Keratinocyte (primary cell): ENCODE measurements around the gene INHBB. TPM values are rescaled to one million over a fixed set of nuclear protein-coding genes. Genes with fewer than 3 reads are reported as not detected.
A peak's percentile ranks its signal among the peaks of the same experiment; 100 is the strongest.
"Not testable (repeated sequence)": the region's sequence is repeated elsewhere in the genome, so short reads cannot be mapped to it uniquely, and the experiment has no call there.

ENCODE experiments used
- DNase-seq: peaks from one replicate; pipeline ENCODE4 v3.0.0-alpha.2; 2011; ENCODE audit warnings: low read depth, missing footprints, low spot score
- FAIRE-seq: peaks from 2 replicates; lab custom pipeline; 2011; peaks lifted over from hg19 to GRCh38; lab: Jason Lieb, UNC
- H2AFZ ChIP-seq: 2 replicates; pipeline ENCODE4 v1.6.0; 2012; ENCODE audit warnings: low read length, control low read depth, inconsistent platforms; ENCODE audit not compliant: control insufficient read depth
- H3K27ac ChIP-seq: 2 replicates; pipeline ENCODE4 v1.5.1; 2011; ENCODE audit warnings: low read length; ENCODE audit not compliant: control insufficient read depth, insufficient read depth
- H3K27me3 ChIP-seq: 3 replicates; pipeline ENCODE4 v1.6.0; 2011; ENCODE audit warnings: low read length; ENCODE audit not compliant: control insufficient read depth, insufficient read depth; ENCODE audit errors: extremely low read depth
- H3K36me3 ChIP-seq, 2 experiments: 2 replicates in 1 of 2; 3 replicates in 1 of 2; pipeline ENCODE4 v1.5.1; 2011; ENCODE audit warnings: low read length in 2 of 2, mild to moderate bottlenecking in 1 of 2; ENCODE audit not compliant: control insufficient read depth in 2 of 2, insufficient read depth in 2 of 2; ENCODE audit errors: extremely low read depth in 1 of 2
- H3K4me1 ChIP-seq: 3 replicates; pipeline ENCODE4 v1.5.1; 2011; ENCODE audit warnings: low read length; ENCODE audit not compliant: control insufficient read depth, insufficient read depth; ENCODE audit errors: extremely low read depth
- H3K4me2 ChIP-seq: 3 replicates; pipeline ENCODE4 v1.6.0; 2011; ENCODE audit warnings: low read depth, low read length; ENCODE audit not compliant: control insufficient read depth, insufficient read depth; ENCODE audit errors: extremely low read depth
- H3K4me3 ChIP-seq, 3 experiments: fragments of 200-600 bp in 1 of 3; sonication (generic) in 1 of 3; 2 replicates in 2 of 3; 3 replicates in 1 of 3; pipeline ENCODE4 v1.5.1; 2011 to 2016; ENCODE audit warnings: low read length in 3 of 3, mild to moderate bottlenecking in 3 of 3, control low read depth in 2 of 3, inconsistent platforms in 1 of 3, low read depth in 1 of 3, mixed read lengths in 1 of 3, mixed run types in 1 of 3, moderate library complexity in 1 of 3; ENCODE audit not compliant: control insufficient read depth in 2 of 3, insufficient read depth in 2 of 3; ENCODE audit errors: extremely low read depth in 1 of 3
- H3K79me2 ChIP-seq: 2 replicates; pipeline ENCODE4 v1.6.0; 2012; ENCODE audit warnings: low read length; ENCODE audit not compliant: control insufficient read depth, insufficient read depth
- H3K9ac ChIP-seq: 3 replicates; pipeline ENCODE4 v1.6.0; 2011; ENCODE audit warnings: low read length; ENCODE audit not compliant: control insufficient read depth, insufficient read depth; ENCODE audit errors: extremely low read depth
- H3K9me1 ChIP-seq: 3 replicates; pipeline ENCODE4 v1.6.0; 2011; ENCODE audit warnings: low read length; ENCODE audit not compliant: control insufficient read depth, insufficient read depth; ENCODE audit errors: extremely low read depth
- H3K9me3 ChIP-seq: 2 replicates; pipeline ENCODE4 v1.5.1; 2012; ENCODE audit warnings: low read depth, low read length; ENCODE audit not compliant: control insufficient read depth
- H4K20me1 ChIP-seq: 3 replicates; pipeline ENCODE4 v1.6.0; 2011; ENCODE audit warnings: low read length; ENCODE audit not compliant: control insufficient read depth, insufficient read depth; ENCODE audit errors: extremely low read depth
- CTCF ChIP-seq, 3 experiments: IDR thresholded peaks in 1 of 3; conservative IDR thresholded peaks in 1 of 3; optimal IDR thresholded peaks in 1 of 3; 2 replicates in 2 of 3; 3 replicates in 1 of 3; pipeline versions ENCODE3 to v1.5.1; 2011; ENCODE audit warnings: low read length in 3 of 3, mild to moderate bottlenecking in 3 of 3, moderate library complexity in 2 of 3, control low read depth in 1 of 3, inconsistent platforms in 1 of 3; ENCODE audit not compliant: insufficient read depth in 2 of 3; ENCODE audit errors: extremely low read depth in 1 of 3
- EZH2 ChIP-seq: IDR thresholded peaks from one replicate; pipeline ENCODE4 v1.6.1; 2012; ENCODE audit warnings: inconsistent platforms, mild to moderate bottlenecking, low read length, moderate library complexity
- dilution Hi-C: fragments of 300-500 bp; cut with MboI; formaldehyde crosslinking; loops from one replicate; pipeline ENCODE4 v1.7.0; 2020; ENCODE audit warnings: low sequenced_read_pairs; ENCODE audit not compliant: extremely low pct_ligation_motif_present
- polyA plus RNA-seq, 5 experiments: library from polyadenylated mRNA; depleted of rRNA in 3 of 5; stranded (reverse) in 3 of 5; stranded (forward) in 1 of 5; unstranded in 1 of 5; fragments of >200 nt; gene quantifications; 1 replicate in 1 of 5; 2 replicates in 3 of 5; 3 replicates in 1 of 5; pipeline versions ENCODE4 v1.2.1 to v1.2.3, GENCODE V29; 2011 to 2012; ENCODE audit warnings: missing spikeins in 2 of 5, low read depth in 1 of 5, low replicate concordance in 1 of 5

INHBB gene
- polyA plus RNA-seq, 1 donor (not counting 4 experiments of a cell fraction or from before 2014, with no cell fraction given), result not detected

GRCh38 chr2:120319686-120320317, 26.1 kb upstream of the INHBB start:
- no peak for FAIRE-seq
- TF ChIP-seq EZH2 (no peak), CTCF (optimal IDR thresholded peaks at IDR 0.05 in 1 of 3, IDR thresholded peaks at IDR 0.05 in 1 of 3, conservative IDR thresholded peaks at IDR 0.05 in 1 of 3; ENCODE audit: extremely low read depth in 1 of 3, insufficient read depth in 2 of 3, low read length in 3 of 3) (no peak)
- Histone ChIP-seq H3K36me3 (no peaks in the 10 kb centered on the region), H3K9me3 (no peaks in the 10 kb centered on the region), H3K9me1 (no peaks in the 10 kb centered on the region), H3K79me2 (no peaks in the 10 kb centered on the region), H2AFZ (no peak overlapping the region), H3K9ac (no peak overlapping the region), H3K27me3 (no peaks in the 10 kb centered on the region), H3K4me1 (peaks cover 8% of the 10 kb centered on the region), H3K27ac (no peak overlapping the region), H4K20me1 (peaks cover 2% of the 10 kb centered on the region), H3K4me3 (no peak overlapping the region), H3K4me2 (no peak overlapping the region)
- dilution Hi-C loops, result no loop called here
- no peak for DNase-seq

DNA sequence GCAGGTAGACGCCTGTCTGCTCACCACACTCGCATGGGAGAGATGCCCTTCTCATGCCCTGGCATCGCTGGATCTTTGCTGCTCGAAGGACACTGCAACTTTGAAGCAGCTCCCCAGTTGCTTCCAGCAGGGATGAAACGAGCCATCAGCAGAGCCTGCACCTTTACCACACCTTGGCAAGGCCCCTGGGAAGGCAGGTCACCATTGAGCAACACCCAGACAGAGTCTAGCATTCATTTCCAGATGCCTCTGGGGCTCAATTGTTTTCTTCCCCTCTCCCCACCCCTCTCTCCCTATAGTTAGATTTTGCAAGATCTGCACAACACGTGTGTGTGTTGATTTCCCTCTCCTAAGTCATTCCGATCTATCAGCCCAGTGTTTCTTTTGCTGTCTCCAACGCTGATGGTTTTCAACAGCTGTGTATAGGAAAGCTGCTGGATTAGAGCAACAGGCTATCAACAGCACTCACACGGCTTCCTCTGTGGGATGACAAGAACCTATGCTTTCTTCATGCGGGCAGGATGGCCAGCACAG, 25.6 kb upstream of the INHBB start:
- TF ChIP-seq CTCF (optimal IDR thresholded peaks at IDR 0.05 in 1 of 3, IDR thresholded peaks at IDR 0.05 in 1 of 3, conservative IDR thresholded peaks at IDR 0.05 in 1 of 3; ENCODE audit: extremely low read depth in 1 of 3, insufficient read depth in 2 of 3, low read length in 3 of 3), result no peak
- no peak for TF ChIP-seq EZH2
- no peaks in the 10 kb centered on the region for H3K36me3 ChIP-seq
- peaks cover 2% of the 10 kb centered on the region for H4K20me1 ChIP-seq
- no peaks in the 10 kb centered on the region for H3K9me1 ChIP-seq
- no peak overlapping the region for H3K9ac ChIP-seq
- FAIRE-seq (peak; percentile 52), DNase-seq (no peak)
- no peaks in the 10 kb centered on the region for H3K27me3 ChIP-seq
- no peak overlapping the region for H2AFZ ChIP-seq
- no peaks in the 10 kb centered on the region for H3K9me3 ChIP-seq
- H3K79me2 ChIP-seq, result no peaks in the 10 kb centered on the region
- H3K27ac ChIP-seq, result no peak overlapping the region
- peak overlapping the region; percentile 16 for H3K4me2 ChIP-seq
- dilution Hi-C loops, result no loop called here
- peaks cover 8% of the 10 kb centered on the region for H3K4me1 ChIP-seq
- H3K4me3 ChIP-seq, result no peak overlapping the region

- dilution Hi-C loops, H3K79me2 ChIP-seq, H3K4me2 ChIP-seq, H3K4me3 ChIP-seq, H3K36me3 ChIP-seq, H4K20me1 ChIP-seq, H3K4me1 ChIP-seq, H3K9me1 ChIP-seq, H2AFZ ChIP-seq, H3K27me3 ChIP-seq, H3K27ac ChIP-seq, H3K9ac ChIP-seq, DNase-seq, FAIRE-seq, H3K9me3 ChIP-seq: not testable (repeated sequence)
Observed at GRCh38 chr2:120320887-120321556, 24.9 kb upstream of the INHBB start.
